Panc1 (cell line): Measurements from ENCODE around the gene ATRN.
"Not testable (repeated sequence)": the region's sequence is repeated elsewhere in the genome, so short reads cannot be mapped to it uniquely, and the experiment has no call there.

Experiments used
- POLR2AphosphoS5 ChIP-seq: IDR thresholded peaks from 2 replicates; pipeline ENCODE4 v1.6.1; 2012; ENCODE audit warnings: mild to moderate bottlenecking, low read depth, low read length, moderate library complexity
- TF ChIP-seq, protein P1 (sequence below): fragments of 450-650 bp; IDR thresholded peaks from 2 replicates; pipeline ENCODE4 v1.5.1; 2017; ENCODE audit warnings: mild to moderate bottlenecking

DNA sequence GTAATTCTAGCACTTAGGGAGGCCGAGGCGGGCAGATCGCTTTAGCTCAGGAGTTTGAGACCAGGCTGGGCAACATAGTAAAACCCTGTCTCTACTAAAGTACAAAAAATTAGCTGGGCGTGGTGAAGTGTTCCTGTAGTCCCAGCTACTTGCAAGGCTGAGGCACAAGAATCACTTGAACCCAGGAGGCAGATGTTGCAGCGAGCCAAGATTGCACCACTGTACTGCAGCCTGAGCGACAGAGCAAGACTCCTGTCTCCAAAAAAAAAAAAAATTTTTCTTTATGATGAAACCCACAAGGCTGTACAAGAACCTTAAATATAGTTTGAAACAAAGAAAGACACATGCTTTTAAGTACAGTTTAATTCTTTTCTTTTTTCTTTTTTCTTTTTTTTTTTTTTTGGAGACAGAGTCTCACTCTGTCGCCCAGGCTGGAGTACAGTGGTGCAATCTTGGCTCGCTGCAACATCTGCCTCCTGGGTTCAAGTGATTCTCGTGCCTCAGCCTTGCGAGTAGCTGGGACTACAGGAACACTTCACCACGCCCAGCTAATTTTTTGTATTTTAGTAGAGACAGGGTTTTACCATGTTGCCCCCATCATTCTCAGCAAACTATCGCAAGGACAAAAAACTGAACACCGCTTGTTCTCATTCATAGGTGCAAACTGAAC is 144.5 kb downstream of the ATRN start:
- TF ChIP-seq, protein P1, sequence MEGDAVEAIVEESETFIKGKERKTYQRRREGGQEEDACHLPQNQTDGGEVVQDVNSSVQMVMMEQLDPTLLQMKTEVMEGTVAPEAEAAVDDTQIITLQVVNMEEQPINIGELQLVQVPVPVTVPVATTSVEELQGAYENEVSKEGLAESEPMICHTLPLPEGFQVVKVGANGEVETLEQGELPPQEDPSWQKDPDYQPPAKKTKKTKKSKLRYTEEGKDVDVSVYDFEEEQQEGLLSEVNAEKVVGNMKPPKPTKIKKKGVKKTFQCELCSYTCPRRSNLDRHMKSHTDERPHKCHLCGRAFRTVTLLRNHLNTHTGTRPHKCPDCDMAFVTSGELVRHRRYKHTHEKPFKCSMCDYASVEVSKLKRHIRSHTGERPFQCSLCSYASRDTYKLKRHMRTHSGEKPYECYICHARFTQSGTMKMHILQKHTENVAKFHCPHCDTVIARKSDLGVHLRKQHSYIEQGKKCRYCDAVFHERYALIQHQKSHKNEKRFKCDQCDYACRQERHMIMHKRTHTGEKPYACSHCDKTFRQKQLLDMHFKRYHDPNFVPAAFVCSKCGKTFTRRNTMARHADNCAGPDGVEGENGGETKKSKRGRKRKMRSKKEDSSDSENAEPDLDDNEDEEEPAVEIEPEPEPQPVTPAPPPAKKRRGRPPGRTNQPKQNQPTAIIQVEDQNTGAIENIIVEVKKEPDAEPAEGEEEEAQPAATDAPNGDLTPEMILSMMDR, result not testable (repeated sequence)
- not testable (repeated sequence) for TF ChIP-seq POLR2AphosphoS5
